Measurements from ENCODE around the gene CORIN. TPM values are rescaled to one million over a fixed set of nuclear protein-coding genes. Genes with fewer than 3 reads are reported as not detected.
A peak's percentile ranks its signal among the peaks of the same experiment; 100 is the strongest.
"Not testable (repeated sequence)": the region's sequence is repeated elsewhere in the genome, so short reads cannot be mapped to it uniquely, and the experiment has no call there.

Gene CORIN
- total RNA-seq, 8 experiments from 2014 or later, result 0.25 to 1.5 (median 0.69) TPM

GRCh38 chr4:47786958-47787370 lies 50.9 kb downstream of the CORIN start:
- Histone ChIP-seq H3K4me3 (no peak overlapping the region), H3K4me1 (replicated peaks in 1 of 2) (no peaks in the 10 kb centered on the region), H3K27ac (no peak overlapping the region)
- 53 to 100% (median 90%) methylated on average over 1 to 4 of the region's 4 CpGs for WGBS, 10 experiments
- in situ Hi-C loops (cut with MboI; ENCODE audit: low pct_unique_long_range_greater_than_20kb in 2 of 9, low sequenced_read_pairs in 9 of 9, unreplicated experiment in 9 of 9), result no loop called here
- no peak for ATAC-seq (replicated peaks in 6 of 8)

GRCh38 chr4:47785153-47785552 lies 52.7 kb downstream of the CORIN start:
- peak in 2 of 8 experiments; percentile 80 to 89 for ATAC-seq (replicated peaks in 6 of 8)
- in situ Hi-C loops (cut with MboI; ENCODE audit: low pct_unique_long_range_greater_than_20kb in 2 of 9, low sequenced_read_pairs in 9 of 9, unreplicated experiment in 9 of 9), result no loop called here
- WGBS, 10 experiments, result 0 to 90% (median 36%) methylated on average over 2 to 3 of the region's 3 CpGs; no CpG with 5 or more reads in 4 of the 10 experiments
- H3K4me1 ChIP-seq (replicated peaks in 1 of 2), result no peaks in the 10 kb centered on the region
- no peak overlapping the region for H3K27ac ChIP-seq
- H3K4me3 ChIP-seq, result no peak overlapping the region

- Histone ChIP-seq H3K4me3 (no peak overlapping the region), H3K4me1 (replicated peaks in 1 of 2) (no peaks in the 10 kb centered on the region), H3K27ac (no peak overlapping the region)
- ATAC-seq (replicated peaks in 6 of 8), result peak in 2 of 8 experiments; percentile 81 to 82
- in situ Hi-C loops (cut with MboI; ENCODE audit: low pct_unique_long_range_greater_than_20kb in 2 of 9, low sequenced_read_pairs in 9 of 9, unreplicated experiment in 9 of 9), result no loop called here
Measured at GRCh38 chr4:47784222-47784621, 53.6 kb downstream of the CORIN start.

GRCh38 chr4:47776353-47776752 lies 61.5 kb downstream of the CORIN start:
- Histone ChIP-seq H3K4me3 (no peak overlapping the region), H3K27ac (no peak overlapping the region), H3K4me1 (replicated peaks in 1 of 2) (no peaks in the 10 kb centered on the region)
- in situ Hi-C loops (cut with MboI; ENCODE audit: low pct_unique_long_range_greater_than_20kb in 2 of 9, low sequenced_read_pairs in 9 of 9, unreplicated experiment in 9 of 9), result no loop called here
- ATAC-seq (replicated peaks in 6 of 8), result peak in 3 of 8 experiments; percentile 74 to 99 (median 98)
- WGBS, 10 experiments, result 0 to 88% (median 0%) methylated on average over 1 to 2 of the region's 2 CpGs; no CpG with 5 or more reads in 5 of the 10 experiments

- in situ Hi-C loops (cut with MboI; ENCODE audit: low pct_unique_long_range_greater_than_20kb in 2 of 9, low sequenced_read_pairs in 9 of 9, unreplicated experiment in 9 of 9), result no loop called here
- 33 to 85% (median 73%) methylated on average over 1 to 6 of the region's 6 CpGs; no CpG with 5 or more reads in 3 of the 10 experiments for WGBS, 10 experiments
- H3K4me3 ChIP-seq, result no peak overlapping the region
- no peak overlapping the region for H3K27ac ChIP-seq
- ATAC-seq (replicated peaks in 6 of 8), result no peak
- H3K4me1 ChIP-seq (replicated peaks in 1 of 2), result no peaks in the 10 kb centered on the region
Measured at GRCh38 chr4:47774079-47774478, 63.8 kb downstream of the CORIN start.

GRCh38 chr4:47771020-47771419 lies 66.8 kb downstream of the CORIN start:
- H3K4me1 ChIP-seq (replicated peaks in 1 of 2), result no peaks in the 10 kb centered on the region
- in situ Hi-C loops (cut with MboI; ENCODE audit: low pct_unique_long_range_greater_than_20kb in 2 of 9, low sequenced_read_pairs in 9 of 9, unreplicated experiment in 9 of 9), result no loop called here
- H3K4me3 ChIP-seq, result no peak overlapping the region
- no peak overlapping the region for H3K27ac ChIP-seq
- ATAC-seq (replicated peaks in 6 of 8), result no peak
- WGBS, 10 experiments, result 50 to 100% (median 100%) methylated on average over 1 of the region's 1 CpG; no CpG with 5 or more reads in 3 of the 10 experiments

GRCh38 chr4:47767956-47768355 lies 69.9 kb downstream of the CORIN start:
- ATAC-seq (replicated peaks in 6 of 8); in situ Hi-C loops (cut with MboI; ENCODE audit: low pct_unique_long_range_greater_than_20kb in 2 of 9, low sequenced_read_pairs in 9 of 9, unreplicated experiment in 9 of 9); H3K27ac ChIP-seq; H3K4me1 ChIP-seq (replicated peaks in 1 of 2); H3K4me3 ChIP-seq: not testable (repeated sequence)
- 0 to 92% (median 80%) methylated on average over 1 to 6 of the region's 7 CpGs; no CpG with 5 or more reads in 3 of the 10 experiments for WGBS, 10 experiments

GRCh38 chr4:47763279-47763678 lies 74.6 kb downstream of the CORIN start:
- in situ Hi-C loops (cut with MboI; ENCODE audit: low pct_unique_long_range_greater_than_20kb in 2 of 9, low sequenced_read_pairs in 9 of 9, unreplicated experiment in 9 of 9), result no loop called here
- WGBS, 10 experiments, result 38 to 95% (median 85%) methylated on average over 3 to 6 of the region's 6 CpGs; no CpG with 5 or more reads in 3 of the 10 experiments
- no peaks in the 10 kb centered on the region for H3K4me1 ChIP-seq (replicated peaks in 1 of 2)
- ATAC-seq (replicated peaks in 6 of 8), result no peak
- no peak overlapping the region for H3K27ac ChIP-seq
- no peak overlapping the region for H3K4me3 ChIP-seq

- H3K4me1 ChIP-seq (replicated peaks in 1 of 2), result no peaks in the 10 kb centered on the region
- in situ Hi-C loops (cut with MboI; ENCODE audit: low pct_unique_long_range_greater_than_20kb in 2 of 9, low sequenced_read_pairs in 9 of 9, unreplicated experiment in 9 of 9), result no loop called here
- ATAC-seq (replicated peaks in 6 of 8), result no peak
- no peak overlapping the region for H3K4me3 ChIP-seq
- H3K27ac ChIP-seq, result no peak overlapping the region
- 0 to 100% (median 47%) methylated on average over 1 to 2 of the region's 2 CpGs; no CpG with 5 or more reads in 4 of the 10 experiments for WGBS, 10 experiments
Measured at GRCh38 chr4:47762376-47763266, 75.2 kb downstream of the CORIN start.

GRCh38 chr4:47753316-47753715 lies 84.6 kb downstream of the CORIN start:
- WGBS, 10 experiments, result 57 to 100% (median 92%) methylated on average over 1 to 9 of the region's 9 CpGs; no CpG with 5 or more reads in 1 of the 10 experiments

GRCh38 chr4:47752214-47752613 lies 85.7 kb downstream of the CORIN start:
- 59 to 100% (median 83%) methylated on average over 1 to 5 of the region's 5 CpGs; no CpG with 5 or more reads in 2 of the 10 experiments for WGBS, 10 experiments
- in situ Hi-C loops (cut with MboI; ENCODE audit: low pct_unique_long_range_greater_than_20kb in 2 of 9, low sequenced_read_pairs in 9 of 9, unreplicated experiment in 9 of 9), result no loop called here
- no peaks in the 10 kb centered on the region for H3K4me1 ChIP-seq (replicated peaks in 1 of 2)
- no peak overlapping the region for H3K4me3 ChIP-seq
- ATAC-seq (replicated peaks in 6 of 8), result peak in 2 of 8 experiments; percentile 23 to 42
- H3K27ac ChIP-seq, result no peak overlapping the region

More at GRCh38 chr4:47753316-47753715, 84.6 kb downstream of the CORIN start:
- ATAC-seq (replicated peaks in 6 of 8); in situ Hi-C loops (cut with MboI; ENCODE audit: low pct_unique_long_range_greater_than_20kb in 2 of 9, low sequenced_read_pairs in 9 of 9, unreplicated experiment in 9 of 9); H3K27ac ChIP-seq; H3K4me3 ChIP-seq; H3K4me1 ChIP-seq (replicated peaks in 1 of 2): not testable (repeated sequence)

- peak in 2 of 8 experiments; percentile 68 to 81 for ATAC-seq (replicated peaks in 6 of 8)
- 0 to 90% (median 67%) methylated on average over 1 to 2 of the region's 2 CpGs; no CpG with 5 or more reads in 4 of the 10 experiments for WGBS, 10 experiments
- no peak overlapping the region for H3K27ac ChIP-seq
- in situ Hi-C loops (cut with MboI; ENCODE audit: low pct_unique_long_range_greater_than_20kb in 2 of 9, low sequenced_read_pairs in 9 of 9, unreplicated experiment in 9 of 9), result no loop called here
- H3K4me1 ChIP-seq (replicated peaks in 1 of 2), result no peaks in the 10 kb centered on the region
- H3K4me3 ChIP-seq, result no peak overlapping the region
Measured at GRCh38 chr4:47750788-47751187, 87.1 kb downstream of the CORIN start.

GRCh38 chr4:47749858-47750257 lies 88.0 kb downstream of the CORIN start:
- in situ Hi-C loops (cut with MboI; ENCODE audit: low pct_unique_long_range_greater_than_20kb in 2 of 9, low sequenced_read_pairs in 9 of 9, unreplicated experiment in 9 of 9), result no loop called here
- H3K4me1 ChIP-seq (replicated peaks in 1 of 2), result no peaks in the 10 kb centered on the region
- no peak overlapping the region for H3K4me3 ChIP-seq
- no peak for ATAC-seq (replicated peaks in 6 of 8)
- no peak overlapping the region for H3K27ac ChIP-seq
- WGBS, 10 experiments, result 76 to 100% (median 84%) methylated on average over 1 to 4 of the region's 4 CpGs; no CpG with 5 or more reads in 3 of the 10 experiments
